PFSK-1 (cell line): ENCODE results near the gene ERCC5.

ENCODE experiments used
- FOXP2 ChIP-seq: optimal IDR thresholded peaks from 2 replicates; pipeline ENCODE3; 2011; ENCODE audit warnings: borderline replicate concordance, control low read depth, inconsistent platforms; ENCODE audit not compliant: insufficient read depth; ENCODE audit errors: extremely low read length, extremely low read depth
- POLR2AphosphoS5 ChIP-seq: IDR thresholded peaks from 2 replicates; pipeline ENCODE4 v1.6.1; 2012; ENCODE audit warnings: low read depth, mild to moderate bottlenecking, control low read depth, low read length, moderate library complexity
- SIN3A ChIP-seq: IDR thresholded peaks from 2 replicates; pipeline ENCODE4 v1.6.1; 2012; ENCODE audit warnings: mild to moderate bottlenecking, low read length, moderate library complexity, borderline replicate concordance; ENCODE audit not compliant: insufficient read depth
- TAF1 ChIP-seq: IDR thresholded peaks from 2 replicates; pipeline ENCODE4 v1.6.1; 2012; ENCODE audit warnings: low read length, control low read depth, borderline replicate concordance; ENCODE audit not compliant: insufficient read depth
- TF ChIP-seq, protein P1 (sequence below), 2 experiments: IDR thresholded peaks; 2 replicates each; pipeline versions ENCODE4 v1.6.1 to v1.8.0; 2011 to 2012; ENCODE audit warnings: low read depth in 2 of 2, low read length in 2 of 2, control low read depth in 1 of 2, inconsistent platforms in 1 of 2, mild to moderate bottlenecking in 1 of 2, moderate library complexity in 1 of 2; ENCODE audit not compliant: insufficient read depth in 1 of 2

The ERCC5 gene

DNA sequence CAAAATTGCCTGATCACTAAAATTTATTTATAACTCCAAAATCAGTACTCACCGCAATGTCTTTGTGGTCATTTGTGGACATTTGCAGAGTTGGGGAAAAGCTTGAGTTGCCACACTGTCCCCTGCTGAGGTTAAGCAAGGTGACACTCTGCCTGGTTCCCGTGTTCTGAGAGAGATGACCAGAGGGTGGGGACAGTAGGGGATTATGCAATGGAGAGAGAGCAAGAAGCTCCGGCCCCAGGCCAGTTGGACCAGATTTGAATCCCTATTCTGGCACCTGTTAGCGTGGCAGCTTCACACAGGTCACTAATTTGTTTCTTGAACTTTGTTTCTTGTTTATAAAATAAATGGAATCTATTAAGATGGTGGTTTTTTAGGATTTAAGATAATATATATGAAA is 17.8 kb downstream of the ERCC5 start:
- TF ChIP-seq POLR2AphosphoS5, result no peak
- no peak for TF ChIP-seq TAF1
- TF ChIP-seq, protein P1, sequence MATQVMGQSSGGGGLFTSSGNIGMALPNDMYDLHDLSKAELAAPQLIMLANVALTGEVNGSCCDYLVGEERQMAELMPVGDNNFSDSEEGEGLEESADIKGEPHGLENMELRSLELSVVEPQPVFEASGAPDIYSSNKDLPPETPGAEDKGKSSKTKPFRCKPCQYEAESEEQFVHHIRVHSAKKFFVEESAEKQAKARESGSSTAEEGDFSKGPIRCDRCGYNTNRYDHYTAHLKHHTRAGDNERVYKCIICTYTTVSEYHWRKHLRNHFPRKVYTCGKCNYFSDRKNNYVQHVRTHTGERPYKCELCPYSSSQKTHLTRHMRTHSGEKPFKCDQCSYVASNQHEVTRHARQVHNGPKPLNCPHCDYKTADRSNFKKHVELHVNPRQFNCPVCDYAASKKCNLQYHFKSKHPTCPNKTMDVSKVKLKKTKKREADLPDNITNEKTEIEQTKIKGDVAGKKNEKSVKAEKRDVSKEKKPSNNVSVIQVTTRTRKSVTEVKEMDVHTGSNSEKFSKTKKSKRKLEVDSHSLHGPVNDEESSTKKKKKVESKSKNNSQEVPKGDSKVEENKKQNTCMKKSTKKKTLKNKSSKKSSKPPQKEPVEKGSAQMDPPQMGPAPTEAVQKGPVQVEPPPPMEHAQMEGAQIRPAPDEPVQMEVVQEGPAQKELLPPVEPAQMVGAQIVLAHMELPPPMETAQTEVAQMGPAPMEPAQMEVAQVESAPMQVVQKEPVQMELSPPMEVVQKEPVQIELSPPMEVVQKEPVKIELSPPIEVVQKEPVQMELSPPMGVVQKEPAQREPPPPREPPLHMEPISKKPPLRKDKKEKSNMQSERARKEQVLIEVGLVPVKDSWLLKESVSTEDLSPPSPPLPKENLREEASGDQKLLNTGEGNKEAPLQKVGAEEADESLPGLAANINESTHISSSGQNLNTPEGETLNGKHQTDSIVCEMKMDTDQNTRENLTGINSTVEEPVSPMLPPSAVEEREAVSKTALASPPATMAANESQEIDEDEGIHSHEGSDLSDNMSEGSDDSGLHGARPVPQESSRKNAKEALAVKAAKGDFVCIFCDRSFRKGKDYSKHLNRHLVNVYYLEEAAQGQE (IDR thresholded peaks at IDR 0.05; ENCODE audit: insufficient read depth in 1 of 2, low read depth in 2 of 2, low read length in 2 of 2), result no peak
- no peak for TF ChIP-seq SIN3A
- no peak for TF ChIP-seq FOXP2

DNA sequence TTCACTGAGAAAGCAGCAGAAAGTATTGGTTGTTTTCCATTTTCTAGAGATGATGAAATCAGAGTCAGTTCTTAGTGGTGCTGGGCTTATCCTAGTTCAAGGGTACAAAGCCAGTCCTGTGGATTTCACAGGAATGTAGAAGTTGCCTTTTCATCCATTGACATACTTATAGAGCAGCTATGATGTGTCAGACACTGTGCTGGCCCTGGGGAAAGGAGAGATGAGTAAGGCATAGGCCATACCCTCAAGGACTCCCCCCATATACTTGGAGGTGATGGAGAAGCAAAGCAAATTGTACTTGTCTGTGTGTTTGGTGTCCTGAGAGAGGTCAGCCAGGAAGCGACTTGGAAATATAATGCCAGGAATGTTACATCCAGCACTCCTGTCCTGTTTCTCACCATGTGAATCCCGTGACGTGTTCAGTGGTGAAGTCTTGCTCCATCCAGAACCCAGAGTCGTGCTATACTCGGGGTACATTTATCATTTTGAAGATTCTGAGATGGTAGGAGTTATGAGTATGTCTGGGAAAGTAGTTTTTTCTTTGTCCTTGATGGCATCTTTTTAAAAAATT is 22.6 kb downstream of the ERCC5 start:
- TF ChIP-seq FOXP2 (no peak), SIN3A (no peak), TAF1 (no peak), POLR2AphosphoS5 (no peak)
- TF ChIP-seq, protein P1 (IDR thresholded peaks at IDR 0.05; ENCODE audit: insufficient read depth in 1 of 2, low read depth in 2 of 2, low read length in 2 of 2), result no peak

GRCh38 chr13:102869948-102870676 is 24.3 kb downstream of the ERCC5 start:
- no peak for TF ChIP-seq POLR2AphosphoS5
- no peak for TF ChIP-seq TAF1
- no peak for TF ChIP-seq FOXP2
- TF ChIP-seq, protein P1 (IDR thresholded peaks at IDR 0.05; ENCODE audit: insufficient read depth in 1 of 2, low read depth in 2 of 2, low read length in 2 of 2), result no peak
- TF ChIP-seq SIN3A, result no peak

GRCh38 chr13:102870677-102871415 is 25.0 kb downstream of the ERCC5 start:
- TF ChIP-seq TAF1 (no peak), FOXP2 (no peak), SIN3A (no peak), POLR2AphosphoS5 (no peak)
- TF ChIP-seq, protein P1 (IDR thresholded peaks at IDR 0.05; ENCODE audit: insufficient read depth in 1 of 2, low read depth in 2 of 2, low read length in 2 of 2), result no peak
